HCT116 (cell line): Measurements from ENCODE around the gene CALCOCO1. TPM values are rescaled to one million over a fixed set of nuclear protein-coding genes. Genes with fewer than 3 reads are reported as not detected.

Experiments
- ATAC-seq: fragments of 200-7000 bp; cut with Tn5 transposase; 2 replicates; pipeline ENCODE4 v1.9.1; 2020; ENCODE audit warnings: mild to moderate bottlenecking, moderate library complexity
- BruUV-seq: library from RNA; stranded (reverse); fragments of 400-500 nt; replicated peaks from 2 replicates; lab custom pipeline; 2021; lab: Mats Ljungman, UMichigan
- CTCF ChIA-PET: fragments of 300-600 bp; sonication (Branson Sonifier 250); formaldehyde crosslinking; loops from one replicate; lab custom pipeline; 2021; ENCODE audit warnings: antibody characterized with exemption; lab: Charles Lee
- POLR2A ChIA-PET: fragments of 300-600, 350-600 bp; sonication (Branson Sonifier 250); formaldehyde crosslinking; loops from one replicate; lab custom pipeline; 2021; ENCODE audit warnings: antibody characterized with exemption; lab: Charles Lee
- RAD21 ChIA-PET, 2 experiments: fragments of 300-600 bp; sonication (Branson Sonifier 250); formaldehyde crosslinking; loops; one replicate each; lab custom pipeline; 2023; ENCODE audit warnings: low total read pairs in 2 of 2; ENCODE audit not compliant: uncharacterized antibody in 2 of 2, unreplicated experiment in 2 of 2, low non-redundant PET in 1 of 2; lab: Charles Lee
- DNase-seq: peaks from one replicate; pipeline ENCODE4 v3.0.0-alpha.2; 2010; ENCODE audit warnings: low read depth, low spot score
- H2AFZ ChIP-seq: fragments of 200-600 bp; shearing (Covaris generic), sonication (generic); 2 replicates; pipeline ENCODE4 v1.6.1; 2017; ENCODE audit warnings: low read depth, mixed run types, mixed read lengths, antibody characterized with exemption, low read length; ENCODE audit not compliant: poor library complexity, severe bottlenecking
- H3K27ac ChIP-seq: 2 replicates; pipeline ENCODE4 v1.5.1; 2012; ENCODE audit warnings: low read depth, low read length
- H3K27me3 ChIP-seq: fragments of 200-600 bp; sonication (generic); 2 replicates; pipeline ENCODE4 v1.6.1; 2016; ENCODE audit warnings: mixed run types, low read length, mixed read lengths; ENCODE audit not compliant: insufficient read depth
- H3K36me3 ChIP-seq, 2 experiments: fragments of 200-500 bp in 1 of 2; fragments of 200-600 bp in 1 of 2; sonication (Bioruptor generic) in 1 of 2; sonication (generic) in 1 of 2; 2 replicates each; pipeline versions ENCODE4 v1.5.1 to v1.6.1; 2014 to 2016; ENCODE audit warnings: low read length in 2 of 2, inconsistent platforms in 1 of 2, mixed read lengths in 1 of 2, mixed run types in 1 of 2; ENCODE audit not compliant: insufficient read depth in 2 of 2, control insufficient read depth in 1 of 2
- H3K4me1 ChIP-seq, 2 experiments: fragments of 200-600 bp in 1 of 2; sonication (generic) in 1 of 2; 2 replicates each; pipeline versions ENCODE4 v1.5.1 to v1.6.1; 2012 to 2017; ENCODE audit warnings: low read length in 2 of 2, inconsistent platforms in 1 of 2, mild to moderate bottlenecking in 1 of 2, mixed read lengths in 1 of 2, mixed run types in 1 of 2, moderate library complexity in 1 of 2; ENCODE audit not compliant: insufficient read depth in 2 of 2, control insufficient read depth in 1 of 2
- H3K4me2 ChIP-seq: fragments of 200-600 bp; sonication (generic); 2 replicates; pipeline ENCODE4 v1.6.1; 2017; ENCODE audit warnings: mixed run types, low read length, mixed read lengths
- H3K4me3 ChIP-seq, 2 experiments: fragments of 200-600 bp in 1 of 2; sonication (generic) in 1 of 2; replicated peaks in 1 of 2; 2 replicates each; pipeline ENCODE4 v1.5.1; 2011 to 2016; ENCODE audit warnings: low read length in 2 of 2, control low read depth in 1 of 2, low read depth in 1 of 2, mild to moderate bottlenecking in 1 of 2, mixed read lengths in 1 of 2, mixed run types in 1 of 2
- H3K79me2 ChIP-seq: fragments of 200-600 bp; sonication (generic); 2 replicates; pipeline ENCODE4 v1.6.1; 2017; ENCODE audit warnings: mild to moderate bottlenecking, mixed run types, low read length, moderate library complexity, mixed read lengths; ENCODE audit not compliant: insufficient read depth
- H3K9ac ChIP-seq: fragments of 200-600 bp; sonication (generic); 2 replicates; pipeline ENCODE4 v1.6.1; 2016; ENCODE audit warnings: low read length, mixed read lengths
- H3K9me2 ChIP-seq: fragments of 200-600 bp; sonication (generic), shearing (Covaris generic); 2 replicates; pipeline ENCODE4 v1.6.1; 2017; ENCODE audit warnings: mixed run types, mild to moderate bottlenecking, moderate library complexity; ENCODE audit not compliant: insufficient read depth
- H3K9me3 ChIP-seq, 2 experiments: fragments of 200-500 bp in 1 of 2; fragments of 200-600 bp in 1 of 2; sonication (Bioruptor generic) in 1 of 2; sonication (generic) in 1 of 2; 2 replicates each; pipeline ENCODE4 v1.6.1; 2014 to 2017; ENCODE audit warnings: low read length in 2 of 2, mixed read lengths in 2 of 2, inconsistent platforms in 1 of 2, low read depth in 1 of 2, mild to moderate bottlenecking in 1 of 2, mixed run types in 1 of 2, moderate library complexity in 1 of 2; ENCODE audit not compliant: control insufficient read depth in 1 of 2, insufficient read depth in 1 of 2
- H4K20me1 ChIP-seq: fragments of 200-600 bp; sonication (generic), shearing (Covaris generic); 2 replicates; pipeline ENCODE4 v1.6.1; 2017; ENCODE audit warnings: mixed run types, mild to moderate bottlenecking, moderate library complexity; ENCODE audit not compliant: insufficient read depth
- ATF3 ChIP-seq: IDR thresholded peaks from 2 replicates; pipeline ENCODE4 v1.6.1; 2012
- CTCF ChIP-seq, 3 experiments: fragments of 200-600 bp in 1 of 3; sonication (generic) in 1 of 3; IDR thresholded peaks in 2 of 3; conservative IDR thresholded peaks in 1 of 3; 2 replicates each; pipeline ENCODE4 v1.5.1; 2012 to 2017; ENCODE audit warnings: low read depth in 2 of 3, low read length in 2 of 3, antibody characterized with exemption in 1 of 3, borderline replicate concordance in 1 of 3, control low read depth in 1 of 3, mild to moderate bottlenecking in 1 of 3, mixed read lengths in 1 of 3, mixed run types in 1 of 3, moderate library complexity in 1 of 3; ENCODE audit not compliant: insufficient read depth in 1 of 3
- EGR1 ChIP-seq: IDR thresholded peaks from 2 replicates; pipeline ENCODE4 v1.6.1; 2012; ENCODE audit warnings: low read depth
- FOSL1 ChIP-seq: IDR thresholded peaks from 2 replicates; pipeline ENCODE4 v1.6.1; 2012; ENCODE audit warnings: low read depth
- SIN3A ChIP-seq: IDR thresholded peaks from 2 replicates; pipeline ENCODE4 v1.6.1; 2012; ENCODE audit warnings: low read depth
- SP1 ChIP-seq: IDR thresholded peaks from 2 replicates; pipeline ENCODE4 v1.6.1; 2012; ENCODE audit warnings: low read depth
- ZFX ChIP-seq: fragments of 450-650 bp; IDR thresholded peaks from 2 replicates; pipeline ENCODE4 v1.6.1; 2017
- ZNF274 ChIP-seq: fragments of 200-500 bp; sonication (Bioruptor generic); IDR thresholded peaks from 2 replicates; pipeline ENCODE4 v1.6.1; 2014; ENCODE audit warnings: mild to moderate bottlenecking, low read depth, low read length, inconsistent platforms
- intact Hi-C: fragments of 100-400 bp; cut with micrococcal nuclease; formaldehyde crosslinking; loops from 2 replicates; pipeline ENCODE4 v1.10.0; 2022
- total RNA-seq: library from RNA; stranded (reverse); gene quantifications from one replicate; pipeline ENCODE4 v1.2.1, GENCODE V29; 2021; ENCODE audit not compliant: unreplicated experiment

Gene CALCOCO1
- total RNA-seq, 1 experiment from 2014 or later = 42.6 TPM

GRCh38 chr12:53755451-53755891 is 28.2 kb upstream of the CALCOCO1 start:
- Histone ChIP-seq H2AFZ (no peak overlapping the region), H3K4me2 (no peak overlapping the region), H3K9me3 (no peaks in the 10 kb centered on the region), H4K20me1 (no peaks in the 10 kb centered on the region), H3K9me2 (no peaks in the 10 kb centered on the region), H3K79me2 (no peaks in the 10 kb centered on the region), H3K36me3 (no peaks in the 10 kb centered on the region), H3K27ac (no peak overlapping the region), H3K4me3 (no peak overlapping the region), H3K27me3 (peaks cover 6% of the 10 kb centered on the region; the same call in 1 of the 2 replicates), H3K9ac (no peak overlapping the region), H3K4me1 (peaks cover 3 to 13% of the 10 kb centered on the region in 2 experiments; a peak in 3 of 4 replicates)
- RAD21 ChIA-PET = no interaction called here
- DNase-seq = no peak
- intact Hi-C loops = no loop called here
- no TSS peak for BruUV-seq
- POLR2A ChIA-PET = no interaction called here
- 0 out of 2 replicates have a peak, but pooled peaks have one; percentile 33 for ATAC-seq
- TF ChIP-seq FOSL1 = no peak
- TF ChIP-seq CTCF (IDR thresholded peaks at IDR 0.05 in 2 of 3, conservative IDR thresholded peaks at IDR 0.05 in 1 of 3; ENCODE audit: borderline replicate concordance in 1 of 3, insufficient read depth in 1 of 3, low read depth in 2 of 3, low read length in 2 of 3) = peak in 2 of 3 experiments; percentile 29 to 34; a peak in 3 of 6 replicates
- no peak for TF ChIP-seq SP1
- no peak for TF ChIP-seq ZNF274
- no peak for TF ChIP-seq ZFX
- TF ChIP-seq EGR1 = no peak
- no peak for TF ChIP-seq SIN3A
- TF ChIP-seq ATF3 = no peak
- CTCF ChIA-PET = interaction anchor here (4.0 kb wide), 1 partner anchor 10 kb away, joined by 70 read pairs; no protein-coding TSS in a partner anchor
